ENCODE results near the gene TUBB2B. TPM values are rescaled to one million over a fixed set of nuclear protein-coding genes. Genes with fewer than 3 reads are reported as not detected.
A peak's percentile ranks its signal among the peaks of the same experiment; 100 is the strongest.

The TUBB2B gene
- total RNA-seq, 1 donor from 2014 or later = 144 TPM

GRCh38 chr6:3208775-3209113 is 18.7 kb downstream of the TUBB2B start:
- Histone ChIP-seq H3K4me2 (ENCODE audit: low read length) (peak overlapping the region; percentile 81), H2AFZ (ENCODE audit: low read depth, low read length) (peak overlapping the region; percentile 44), H4K20me1 (ENCODE audit: insufficient read depth, low read length) (no peaks in the 10 kb centered on the region), H3K9ac (ENCODE audit: low read length) (peak overlapping the region; percentile 75), H3K27ac (ENCODE audit: low read depth, low read length) (peak overlapping the region; percentile 80), H3K4me1 (ENCODE audit: insufficient read depth, low read length) (peaks cover 40% of the 10 kb centered on the region), H3K36me3 (ENCODE audit: insufficient read depth, low read length) (no peaks in the 10 kb centered on the region), H3K27me3 (ENCODE audit: insufficient read depth, low read length) (no peaks in the 10 kb centered on the region), H3K4me3 (ENCODE audit: insufficient read depth, low read depth, low read length) (peak overlapping the region; percentile 30), H3K9me3 (ENCODE audit: insufficient read depth, low read depth, low read length) (no peaks in the 10 kb centered on the region), H3K79me2 (ENCODE audit: insufficient read depth, low read length) (no peaks in the 10 kb centered on the region)
- no peak for FAIRE-seq
- Mint-ChIP-seq H3K27ac (ENCODE audit: unreplicated experiment) (peak overlapping the region; percentile 97), H3K4me3 (ENCODE audit: unreplicated experiment) (peak overlapping the region; percentile 72), H3K9me3 (ENCODE audit: unreplicated experiment) (no peaks in the 10 kb centered on the region), H3K27me3 (ENCODE audit: low read depth, unreplicated experiment) (no peaks in the 10 kb centered on the region), H3K4me1 (ENCODE audit: low read depth, unreplicated experiment) (peaks cover 32% of the 10 kb centered on the region), H3K36me3 (ENCODE audit: low read depth, unreplicated experiment) (peaks cover 3% of the 10 kb centered on the region)
- DNase-seq (ENCODE audit: low read depth) = no peak
- TF ChIP-seq CTCF (IDR thresholded peaks at IDR 0.05; ENCODE audit: insufficient read depth, low read depth, low read length) (no peak), EZH2 (IDR thresholded peaks at IDR 0.05; ENCODE audit: insufficient read depth, low read length) (no peak)

GRCh38 chr6:3208098-3208774 is 19.2 kb downstream of the TUBB2B start:
- H3K4me1 ChIP-seq (ENCODE audit: insufficient read depth, low read length) = peaks cover 40% of the 10 kb centered on the region
- Mint-ChIP-seq H3K27me3 (ENCODE audit: low read depth, unreplicated experiment) (no peaks in the 10 kb centered on the region), H3K4me3 (ENCODE audit: unreplicated experiment) (peak overlapping the region; percentile 72), H3K36me3 (ENCODE audit: low read depth, unreplicated experiment) (peaks cover 3% of the 10 kb centered on the region), H3K4me1 (ENCODE audit: low read depth, unreplicated experiment) (peaks cover 37% of the 10 kb centered on the region), H3K9me3 (ENCODE audit: unreplicated experiment) (no peaks in the 10 kb centered on the region), H3K27ac (ENCODE audit: unreplicated experiment) (peak overlapping the region; percentile 97)
- H3K36me3 ChIP-seq (ENCODE audit: insufficient read depth, low read length) = no peaks in the 10 kb centered on the region
- H3K27me3 ChIP-seq (ENCODE audit: insufficient read depth, low read length) = no peaks in the 10 kb centered on the region
- no peaks in the 10 kb centered on the region for H3K9me3 ChIP-seq (ENCODE audit: insufficient read depth, low read depth, low read length)
- peak; percentile 96 for DNase-seq (ENCODE audit: low read depth)
- TF ChIP-seq EZH2 (IDR thresholded peaks at IDR 0.05; ENCODE audit: insufficient read depth, low read length) (no peak), CTCF (IDR thresholded peaks at IDR 0.05; ENCODE audit: insufficient read depth, low read depth, low read length) (no peak)
- peak overlapping the region; percentile 44 for H2AFZ ChIP-seq (ENCODE audit: low read depth, low read length)
- no peaks in the 10 kb centered on the region for H4K20me1 ChIP-seq (ENCODE audit: insufficient read depth, low read length)
- no peaks in the 10 kb centered on the region for H3K79me2 ChIP-seq (ENCODE audit: insufficient read depth, low read length)
- H3K9ac ChIP-seq (ENCODE audit: low read length) = peak overlapping the region; percentile 75
- H3K27ac ChIP-seq (ENCODE audit: low read depth, low read length) = peak overlapping the region; percentile 80
- FAIRE-seq = peak; percentile 66
- H3K4me3 ChIP-seq (ENCODE audit: insufficient read depth, low read depth, low read length) = peak overlapping the region; percentile 30
- peak overlapping the region; percentile 81 for H3K4me2 ChIP-seq (ENCODE audit: low read length)

- no peak overlapping the region for H3K9ac ChIP-seq (ENCODE audit: low read length)
- Mint-ChIP-seq H3K27me3 (ENCODE audit: low read depth, unreplicated experiment) (no peaks in the 10 kb centered on the region), H3K4me3 (ENCODE audit: unreplicated experiment) (no peak overlapping the region), H3K36me3 (ENCODE audit: low read depth, unreplicated experiment) (peaks cover 3% of the 10 kb centered on the region), H3K9me3 (ENCODE audit: unreplicated experiment) (no peaks in the 10 kb centered on the region), H3K27ac (ENCODE audit: unreplicated experiment) (peak overlapping the region; percentile 60), H3K4me1 (ENCODE audit: low read depth, unreplicated experiment) (peaks cover 44% of the 10 kb centered on the region)
- no peak for TF ChIP-seq EZH2 (IDR thresholded peaks at IDR 0.05; ENCODE audit: insufficient read depth, low read length)
- no peak for TF ChIP-seq CTCF (IDR thresholded peaks at IDR 0.05; ENCODE audit: insufficient read depth, low read depth, low read length)
- H3K27ac ChIP-seq (ENCODE audit: low read depth, low read length) = no peak overlapping the region
- FAIRE-seq (no peak), DNase-seq (ENCODE audit: low read depth) (no peak)
- H3K4me2 ChIP-seq (ENCODE audit: low read length) = no peak overlapping the region
- H4K20me1 ChIP-seq (ENCODE audit: insufficient read depth, low read length) = no peaks in the 10 kb centered on the region
- H3K27me3 ChIP-seq (ENCODE audit: insufficient read depth, low read length) = no peaks in the 10 kb centered on the region
- no peak overlapping the region for H2AFZ ChIP-seq (ENCODE audit: low read depth, low read length)
- no peak overlapping the region for H3K4me3 ChIP-seq (ENCODE audit: insufficient read depth, low read depth, low read length)
- no peaks in the 10 kb centered on the region for H3K36me3 ChIP-seq (ENCODE audit: insufficient read depth, low read length)
- no peaks in the 10 kb centered on the region for H3K9me3 ChIP-seq (ENCODE audit: insufficient read depth, low read depth, low read length)
- no peaks in the 10 kb centered on the region for H3K79me2 ChIP-seq (ENCODE audit: insufficient read depth, low read length)
- H3K4me1 ChIP-seq (ENCODE audit: insufficient read depth, low read length) = peaks cover 32% of the 10 kb centered on the region
Observed at GRCh38 chr6:3206339-3207015, 21.0 kb downstream of the TUBB2B start.
